ENCODE data around the gene ARHGEF40. TPM values are rescaled to one million over a fixed set of nuclear protein-coding genes. Genes with fewer than 3 reads are reported as not detected.
A peak's percentile ranks its signal among the peaks of the same experiment; 100 is the strongest.

ARHGEF40 gene
- polyA plus RNA-seq, 10 donors: 51.4 to 83.0 (median 61.7) TPM

DNA sequence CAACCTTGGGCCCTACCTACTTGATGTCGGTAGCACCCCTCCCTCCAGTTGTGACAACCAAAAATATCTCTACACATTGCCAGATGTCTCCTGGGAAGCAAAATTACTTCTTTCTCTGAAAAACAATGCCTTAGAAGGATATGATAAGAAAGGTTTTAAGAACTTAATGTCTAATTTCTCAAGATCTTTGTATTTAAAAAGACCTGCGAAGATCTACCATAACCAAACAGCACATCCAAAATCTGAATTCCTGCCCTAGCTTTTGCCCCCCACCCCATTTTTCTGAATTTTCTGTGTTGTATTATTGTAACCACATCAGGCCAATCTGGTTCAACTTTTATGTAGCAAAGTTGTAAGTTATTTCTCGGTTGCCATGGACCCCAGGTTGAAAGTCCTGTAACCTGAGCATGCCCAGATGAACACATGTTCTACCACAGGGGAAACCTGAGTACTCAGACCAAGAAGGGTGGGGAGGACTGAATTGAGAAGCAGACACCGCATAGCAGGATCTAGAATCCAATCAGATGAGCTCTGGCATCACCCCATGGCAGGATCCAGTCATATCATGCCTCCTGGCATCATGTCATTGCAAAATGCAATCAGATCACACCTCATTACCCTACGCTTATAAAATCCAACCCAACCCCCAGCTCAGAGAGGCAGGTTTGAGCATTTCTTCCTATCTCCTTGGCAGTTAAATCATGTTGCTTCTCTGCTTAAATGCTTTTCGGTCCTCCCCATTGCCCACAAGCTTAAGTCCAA lies 39.5 kb downstream of the ARHGEF40 start:
- no peak for DNase-seq

- DNase-seq: no peak
Measured at GRCh38 chr14:21112255-21112654, 42.2 kb downstream of the ARHGEF40 start.

DNA sequence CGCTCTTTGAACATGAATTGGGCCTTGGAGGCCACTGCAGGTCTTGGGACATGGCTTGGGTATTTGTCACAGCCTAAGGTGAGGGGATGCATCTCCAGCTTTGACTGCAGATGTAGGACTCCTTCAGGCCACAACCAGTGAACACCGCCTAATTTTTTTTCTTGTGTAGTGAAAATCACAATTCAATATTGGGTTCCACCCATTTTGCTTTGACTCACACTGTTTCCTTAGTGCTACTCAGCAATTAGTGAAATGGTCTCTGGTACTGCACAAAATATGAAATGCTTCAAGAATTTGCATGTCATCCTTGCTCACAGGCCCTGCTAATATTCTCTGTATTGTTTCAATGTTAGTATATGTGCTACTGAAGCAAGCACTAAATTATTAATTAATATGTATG lies 43.3 kb downstream of the ARHGEF40 start:
- DNase-seq: no peak

- no peak for DNase-seq
Measured at GRCh38 chr14:21118933-21119332, 48.8 kb downstream of the ARHGEF40 start.

- DNase-seq: no peak
Measured at GRCh38 chr14:21120686-21121085, 50.6 kb downstream of the ARHGEF40 start.

- DNase-seq: no peak
Measured at GRCh38 chr14:21121122-21121521, 51.0 kb downstream of the ARHGEF40 start.

DNA sequence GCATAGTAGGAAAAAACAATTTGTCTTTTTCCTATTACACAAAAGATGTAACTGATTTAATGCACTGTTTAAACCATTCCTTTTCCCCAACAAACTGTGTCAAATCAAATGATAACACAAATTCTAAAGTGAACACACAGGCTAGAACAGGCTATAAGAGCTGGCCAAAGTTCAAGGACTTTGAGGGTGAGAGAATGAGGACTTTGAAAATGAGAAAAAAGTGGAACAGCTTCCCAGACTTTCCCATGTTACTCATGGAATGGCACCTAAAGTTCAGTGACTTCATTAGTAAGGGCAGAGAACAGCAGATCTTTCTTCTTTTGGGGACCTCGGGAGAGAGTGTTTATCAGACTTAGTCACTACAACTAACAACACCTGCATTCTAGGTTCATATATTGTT lies 53.3 kb downstream of the ARHGEF40 start:
- no peak for DNase-seq

DNA sequence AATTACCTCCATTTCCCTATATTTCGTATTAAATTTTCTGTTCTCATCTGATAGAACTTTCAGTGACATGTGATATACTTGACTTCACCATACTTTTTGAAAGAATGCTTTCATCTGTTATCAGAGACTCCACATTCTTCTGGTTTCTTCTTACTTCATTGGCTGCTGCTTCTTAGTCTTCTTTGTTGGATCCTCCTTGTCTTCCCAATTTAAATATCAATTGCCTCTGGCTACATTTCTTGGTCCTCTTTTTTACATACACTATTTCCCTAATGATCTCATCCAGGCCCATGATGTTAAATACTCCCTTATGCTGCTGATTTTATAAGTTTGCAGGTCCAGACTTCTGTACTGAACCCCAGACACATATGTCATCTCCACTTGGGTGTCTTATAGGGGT lies 63.8 kb downstream of the ARHGEF40 start:
- DNase-seq: no peak

- DNase-seq: peak in 1 of 3 donors; percentile 3
Measured at GRCh38 chr14:21136024-21136423, 65.9 kb downstream of the ARHGEF40 start.

Other genes starting within 250 kb of the ARHGEF40 start
- gene RNASE3, start 178.9 kb upstream of the ARHGEF40 start, polyA plus RNA-seq (ENCODE audit: insufficient read length in 10 of 10): 1 to 10 TPM in 1 of 10 donors, under 1 TPM in 4, not detected in 5; 0.19 to 1.2 (median 0.41) TPM
- 1 to 10 TPM in 5 of 10 donors, under 1 TPM in 5; 0.50 to 2.4 (median 0.99) TPM for gene RNASE2, start 114.8 kb upstream of the ARHGEF40 start, polyA plus RNA-seq (ENCODE audit: insufficient read length in 10 of 10)
- gene METTL17, start 80.3 kb upstream of the ARHGEF40 start, polyA plus RNA-seq (ENCODE audit: insufficient read length in 10 of 10): 10 to 100 TPM; 33.8 to 75.8 (median 42.9) TPM
- under 1 TPM in 3 of 10 donors, not detected in 7; 0.16 to 0.91 (median 0.43) TPM for gene SLC39A2, start 71.0 kb upstream of the ARHGEF40 start, polyA plus RNA-seq (ENCODE audit: insufficient read length in 10 of 10)
- 100 to 1,000 TPM in 9 of 10 donors, 10 to 100 TPM in 1; 98.7 to 223 (median 147) TPM for gene NDRG2, start 45.2 kb upstream of the ARHGEF40 start, polyA plus RNA-seq (ENCODE audit: insufficient read length in 10 of 10)
- gene TPPP2, start 40.1 kb upstream of the ARHGEF40 start, polyA plus RNA-seq (ENCODE audit: insufficient read length in 10 of 10): under 1 TPM in 9 of 10 donors, not detected in 1; 0.17 to 0.98 (median 0.58) TPM
- under 1 TPM in 2 of 10 donors, not detected in 8; 0.33 to 0.34 TPM for gene RNASE13, start 35.5 kb upstream of the ARHGEF40 start, polyA plus RNA-seq (ENCODE audit: insufficient read length in 10 of 10)
- gene RNASE7, start 27.9 kb upstream of the ARHGEF40 start, polyA plus RNA-seq (ENCODE audit: insufficient read length in 10 of 10): under 1 TPM in 2 of 10 donors, not detected in 8; 0.14 to 0.18 TPM
- gene RNASE8, start 12.5 kb upstream of the ARHGEF40 start, polyA plus RNA-seq (ENCODE audit: insufficient read length in 10 of 10): not detected
- 10 to 100 TPM; 12.9 to 18.7 (median 16.2) TPM for gene ZNF219, start 28.4 kb downstream of the ARHGEF40 start, polyA plus RNA-seq (ENCODE audit: insufficient read length in 10 of 10)
- under 1 TPM; 0.29 to 0.91 (median 0.58) TPM for gene TMEM253, start 30.8 kb downstream of the ARHGEF40 start, polyA plus RNA-seq (ENCODE audit: insufficient read length in 10 of 10)
- gene OR5AU1, start 85.8 kb downstream of the ARHGEF40 start, polyA plus RNA-seq (ENCODE audit: insufficient read length in 10 of 10): under 1 TPM in 5 of 10 donors, not detected in 5; 0.01 to 0.05 (median 0.03) TPM
- gene HNRNPC, start 199.1 kb downstream of the ARHGEF40 start, polyA plus RNA-seq (ENCODE audit: insufficient read length in 10 of 10): 100 to 1,000 TPM; 396 to 532 (median 442) TPM
- gene RPGRIP1, start 209.8 kb downstream of the ARHGEF40 start, polyA plus RNA-seq (ENCODE audit: insufficient read length in 10 of 10): 1 to 10 TPM in 1 of 10 donors, under 1 TPM in 9; 0.20 to 1.1 (median 0.49) TPM